Ishikawa (cell line): Measurements from ENCODE around the gene SLX9.

Experiments used
- CEBPB ChIP-seq: IDR thresholded peaks from 2 replicates; pipeline ENCODE4 v1.6.1; 2012
- CREB1 ChIP-seq: IDR thresholded peaks from 2 replicates; pipeline ENCODE4 v1.6.1; 2012; ENCODE audit warnings: low read depth
- EGR1 ChIP-seq: IDR thresholded peaks from 2 replicates; pipeline ENCODE4 v1.6.1; 2012
- EP300 ChIP-seq: IDR thresholded peaks from 2 replicates; pipeline ENCODE4 v1.6.1; 2012; ENCODE audit warnings: borderline replicate concordance
- FOXM1 ChIP-seq: IDR thresholded peaks from 2 replicates; pipeline ENCODE4 v1.6.1; 2012; ENCODE audit warnings: low read depth, borderline replicate concordance
- MAX ChIP-seq: IDR thresholded peaks from 2 replicates; pipeline ENCODE4 v1.6.1; 2012
- NFIC ChIP-seq: IDR thresholded peaks from 2 replicates; pipeline ENCODE4 v1.6.1; 2012
- RAD21 ChIP-seq: IDR thresholded peaks from 2 replicates; pipeline ENCODE4 v1.6.1; 2012; ENCODE audit warnings: low read depth
- TAF1 ChIP-seq: IDR thresholded peaks from 2 replicates; pipeline ENCODE4 v1.6.1; 2012; ENCODE audit warnings: low read depth, mild to moderate bottlenecking
- TCF12 ChIP-seq: IDR thresholded peaks from 2 replicates; pipeline ENCODE4 v1.6.1; 2012; ENCODE audit warnings: low read depth
- TEAD4 ChIP-seq: IDR thresholded peaks from 2 replicates; pipeline ENCODE4 v1.6.1; 2012
- USF1 ChIP-seq: IDR thresholded peaks from 2 replicates; pipeline ENCODE4 v1.6.1; 2012
- YY1 ChIP-seq: IDR thresholded peaks from 2 replicates; pipeline ENCODE4 v1.6.1; 2012; ENCODE audit warnings: low read depth
- ZBTB7A ChIP-seq: IDR thresholded peaks from 2 replicates; pipeline ENCODE4 v1.6.1; 2012; ENCODE audit warnings: low read depth
- TF ChIP-seq, protein P1 (sequence below): IDR thresholded peaks from 2 replicates; pipeline ENCODE4 v1.6.1; 2012; ENCODE audit warnings: low read depth, mild to moderate bottlenecking

The SLX9 gene

DNA sequence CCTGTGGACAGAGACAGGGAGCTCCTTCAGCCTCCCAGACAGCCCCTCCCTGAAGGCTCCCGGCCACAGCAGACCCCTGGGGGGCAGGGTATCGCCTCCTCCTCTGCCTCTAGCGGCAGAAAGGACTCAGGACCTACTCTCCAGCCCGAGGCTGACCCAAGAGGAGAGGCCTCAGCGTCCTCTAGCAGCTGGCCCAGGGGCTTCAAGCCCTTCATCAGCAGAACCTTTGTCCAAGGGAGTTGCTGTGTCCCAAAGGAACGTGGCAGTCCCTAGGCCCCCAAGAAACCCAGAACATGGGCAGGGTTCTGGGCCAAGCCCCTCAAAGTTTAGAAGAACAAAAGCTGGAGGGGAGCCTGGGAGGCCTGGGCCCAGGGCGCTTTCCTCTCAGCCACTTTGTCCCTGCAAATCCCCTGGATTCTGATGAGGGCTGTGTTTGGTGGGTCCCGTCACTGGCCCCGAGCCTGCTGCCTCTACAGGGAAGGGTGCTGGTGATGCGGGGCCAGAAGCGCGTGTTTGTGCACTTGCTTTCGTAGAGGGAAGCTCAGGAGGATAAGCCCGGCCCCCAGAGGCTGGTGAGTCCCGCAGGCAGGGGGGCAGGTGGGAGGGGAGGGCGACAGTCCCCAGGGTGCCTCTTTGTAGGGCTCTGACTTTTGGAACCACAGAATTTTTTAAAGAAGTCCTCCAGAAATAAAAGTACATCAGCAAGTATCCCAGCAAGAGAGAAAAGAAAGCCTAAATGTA is 32.4 kb upstream of the SLX9 start:
- TF ChIP-seq USF1 (no peak), ZBTB7A (no peak), TAF1 (no peak), EP300 (no peak), TCF12 (no peak), CEBPB (no peak), YY1 (no peak), FOXM1 (no peak), CREB1 (no peak), RAD21 (no peak)

- TF ChIP-seq CREB1 (no peak), CEBPB (no peak), EGR1 (no peak), EP300 (no peak), TCF12 (no peak), RAD21 (no peak), FOXM1 (no peak), TEAD4 (no peak), YY1 (no peak), TAF1 (no peak), MAX (no peak), USF1 (no peak), NFIC (no peak), ZBTB7A (no peak)
- TF ChIP-seq, protein P1, sequence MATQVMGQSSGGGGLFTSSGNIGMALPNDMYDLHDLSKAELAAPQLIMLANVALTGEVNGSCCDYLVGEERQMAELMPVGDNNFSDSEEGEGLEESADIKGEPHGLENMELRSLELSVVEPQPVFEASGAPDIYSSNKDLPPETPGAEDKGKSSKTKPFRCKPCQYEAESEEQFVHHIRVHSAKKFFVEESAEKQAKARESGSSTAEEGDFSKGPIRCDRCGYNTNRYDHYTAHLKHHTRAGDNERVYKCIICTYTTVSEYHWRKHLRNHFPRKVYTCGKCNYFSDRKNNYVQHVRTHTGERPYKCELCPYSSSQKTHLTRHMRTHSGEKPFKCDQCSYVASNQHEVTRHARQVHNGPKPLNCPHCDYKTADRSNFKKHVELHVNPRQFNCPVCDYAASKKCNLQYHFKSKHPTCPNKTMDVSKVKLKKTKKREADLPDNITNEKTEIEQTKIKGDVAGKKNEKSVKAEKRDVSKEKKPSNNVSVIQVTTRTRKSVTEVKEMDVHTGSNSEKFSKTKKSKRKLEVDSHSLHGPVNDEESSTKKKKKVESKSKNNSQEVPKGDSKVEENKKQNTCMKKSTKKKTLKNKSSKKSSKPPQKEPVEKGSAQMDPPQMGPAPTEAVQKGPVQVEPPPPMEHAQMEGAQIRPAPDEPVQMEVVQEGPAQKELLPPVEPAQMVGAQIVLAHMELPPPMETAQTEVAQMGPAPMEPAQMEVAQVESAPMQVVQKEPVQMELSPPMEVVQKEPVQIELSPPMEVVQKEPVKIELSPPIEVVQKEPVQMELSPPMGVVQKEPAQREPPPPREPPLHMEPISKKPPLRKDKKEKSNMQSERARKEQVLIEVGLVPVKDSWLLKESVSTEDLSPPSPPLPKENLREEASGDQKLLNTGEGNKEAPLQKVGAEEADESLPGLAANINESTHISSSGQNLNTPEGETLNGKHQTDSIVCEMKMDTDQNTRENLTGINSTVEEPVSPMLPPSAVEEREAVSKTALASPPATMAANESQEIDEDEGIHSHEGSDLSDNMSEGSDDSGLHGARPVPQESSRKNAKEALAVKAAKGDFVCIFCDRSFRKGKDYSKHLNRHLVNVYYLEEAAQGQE = no peak
Measured at GRCh38 chr21:44907966-44908895, 31.6 kb upstream of the SLX9 start.

GRCh38 chr21:44908908-44909307 is 30.9 kb upstream of the SLX9 start:
- TF ChIP-seq, protein P1 = no peak
- TF ChIP-seq ZBTB7A = no peak
- TF ChIP-seq RAD21 = no peak
- no peak for TF ChIP-seq EGR1
- no peak for TF ChIP-seq EP300

GRCh38 chr21:44909719-44910118 is 30.1 kb upstream of the SLX9 start:
- TF ChIP-seq CREB1 (no peak), CEBPB (no peak), TCF12 (no peak), TAF1 (no peak), TEAD4 (no peak), USF1 (no peak), EP300 (no peak), EGR1 (no peak)

DNA sequence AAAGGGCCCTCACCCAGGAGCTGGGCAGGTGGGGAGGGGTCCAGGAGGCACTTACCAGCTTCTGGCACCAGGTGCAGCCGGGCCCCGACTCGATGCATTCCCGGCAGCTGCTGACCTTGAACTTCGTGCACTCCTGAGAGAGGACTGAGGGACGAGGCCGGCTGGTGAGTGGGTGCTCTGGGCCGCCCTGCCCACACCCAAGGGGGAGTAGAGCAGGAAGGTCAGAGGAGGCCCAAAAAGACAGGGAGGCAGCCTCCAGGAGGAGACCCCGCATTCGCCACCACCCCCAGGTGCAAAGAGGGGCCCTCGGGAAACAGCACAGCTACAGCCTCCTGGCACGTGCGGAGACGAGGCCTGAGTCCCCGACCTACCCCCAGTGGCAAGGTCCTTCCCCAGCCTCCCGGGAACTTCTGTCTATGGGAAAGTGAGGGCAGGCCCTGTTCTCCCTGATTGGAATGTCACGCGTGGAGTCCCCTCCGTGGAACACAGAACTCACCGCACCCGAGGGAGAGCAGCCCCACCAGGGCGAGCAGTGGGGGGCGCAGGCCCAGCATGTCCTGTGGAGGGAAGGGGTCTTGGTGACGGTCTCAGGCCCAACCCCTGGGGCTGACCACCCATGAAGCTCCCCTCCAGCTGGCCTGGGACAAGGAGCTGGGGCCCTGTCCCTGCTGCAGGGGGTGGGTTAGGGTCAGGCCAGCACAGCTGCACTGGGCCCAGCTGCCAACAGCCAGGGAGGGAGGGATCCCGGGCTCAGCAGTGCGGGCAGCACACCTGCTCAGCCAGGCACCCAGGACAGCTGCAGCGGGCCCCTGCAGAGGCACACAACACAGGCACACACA is 29.4 kb upstream of the SLX9 start:
- no peak for TF ChIP-seq ZBTB7A
- no peak for TF ChIP-seq EGR1
- no peak for TF ChIP-seq CEBPB
- no peak for TF ChIP-seq USF1
- no peak for TF ChIP-seq FOXM1
- TF ChIP-seq YY1 = no peak
- no peak for TF ChIP-seq TCF12
- no peak for TF ChIP-seq TAF1
- TF ChIP-seq MAX = no peak
- TF ChIP-seq TEAD4 = no peak
- TF ChIP-seq NFIC = no peak
